MM.1S (cell line): ENCODE measurements around the gene ADD1.

ENCODE experiments used
- DNase-seq: peaks from one replicate; pipeline ENCODE4 v3.0.0-alpha.2; 2015
- H2AFZ ChIP-seq: fragments of 300-600 bp; sonication (generic); 2 replicates; pipeline ENCODE4 v1.6.0; 2016; ENCODE audit warnings: antibody characterized with exemption, low read length
- H3F3A ChIP-seq: fragments of 300-600 bp; sonication (generic); 2 replicates; pipeline ENCODE4 v1.6.1; 2016; ENCODE audit warnings: mild to moderate bottlenecking, antibody characterized with exemption, low read length, moderate library complexity, mixed read lengths; ENCODE audit not compliant: insufficient read depth
- H3K27ac ChIP-seq: fragments of 300-600 bp; sonication (generic); 2 replicates; pipeline ENCODE4 v1.5.1; 2016; ENCODE audit warnings: mild to moderate bottlenecking, low read length
- H3K27me3 ChIP-seq: fragments of 300-600 bp; sonication (generic); replicated peaks from 2 replicates; pipeline ENCODE4 v1.6.0; 2016; ENCODE audit warnings: low read length; ENCODE audit not compliant: insufficient read depth
- H3K36me3 ChIP-seq: fragments of 300-600 bp; sonication (generic); replicated peaks from 2 replicates; pipeline ENCODE4 v1.6.1; 2016; ENCODE audit warnings: mild to moderate bottlenecking, low read length, mixed read lengths; ENCODE audit not compliant: insufficient read depth
- H3K4me1 ChIP-seq: fragments of 300-600 bp; sonication (generic); 2 replicates; pipeline ENCODE4 v1.6.1; 2016; ENCODE audit warnings: low read length, mixed read lengths
- H3K4me2 ChIP-seq: fragments of 300-600 bp; sonication (generic); 2 replicates; pipeline ENCODE4 v1.6.0; 2016; ENCODE audit warnings: low read depth, low read length
- H3K4me3 ChIP-seq: fragments of 300-600 bp; sonication (generic); 2 replicates; pipeline ENCODE4 v1.5.1; 2016; ENCODE audit warnings: low read length, mixed read lengths
- H3K79me2 ChIP-seq: fragments of 300-600 bp; sonication (generic); 2 replicates; pipeline ENCODE4 v1.6.1; 2016; ENCODE audit warnings: mixed run types, low read length, mixed read lengths
- H3K9ac ChIP-seq: fragments of 300-600 bp; sonication (generic); 2 replicates; pipeline ENCODE4 v1.6.1; 2016; ENCODE audit warnings: low read length, mixed read lengths
- H3K9me2 ChIP-seq: fragments of 300-600 bp; sonication (generic); replicated peaks from 2 replicates; pipeline ENCODE4 v1.6.1; 2016; ENCODE audit warnings: mild to moderate bottlenecking, low read length, mixed read lengths; ENCODE audit not compliant: insufficient read depth
- H3K9me3 ChIP-seq: fragments of 300-600 bp; sonication (generic); replicated peaks from 2 replicates; pipeline ENCODE4 v1.6.1; 2016; ENCODE audit warnings: mild to moderate bottlenecking, low read length, mixed read lengths; ENCODE audit not compliant: insufficient read depth
- H4K20me1 ChIP-seq: fragments of 300-600 bp; sonication (generic); 2 replicates; pipeline ENCODE4 v1.6.1; 2016; ENCODE audit warnings: mild to moderate bottlenecking, low read length, moderate library complexity, mixed read lengths; ENCODE audit not compliant: insufficient read depth
- EZH2 ChIP-seq: fragments of 300-600 bp; sonication (generic); optimal IDR thresholded peaks from 2 replicates; pipeline ENCODE3; 2017; ENCODE audit warnings: low read depth, mild to moderate bottlenecking, antibody characterized with exemption, low read length, mixed read lengths
- EZH2phosphoT487 ChIP-seq: fragments of 300-600 bp; sonication (generic); IDR thresholded peaks from 2 replicates; pipeline ENCODE4 v1.6.1; 2018; ENCODE audit warnings: antibody characterized with exemption, low read length
- TF ChIP-seq, protein P1 (sequence below): fragments of 300-600 bp; sonication (generic); IDR thresholded peaks from 2 replicates; pipeline ENCODE4 v1.5.1; 2016; ENCODE audit warnings: antibody characterized with exemption, low read length, mixed read lengths

Gene ADD1

DNA sequence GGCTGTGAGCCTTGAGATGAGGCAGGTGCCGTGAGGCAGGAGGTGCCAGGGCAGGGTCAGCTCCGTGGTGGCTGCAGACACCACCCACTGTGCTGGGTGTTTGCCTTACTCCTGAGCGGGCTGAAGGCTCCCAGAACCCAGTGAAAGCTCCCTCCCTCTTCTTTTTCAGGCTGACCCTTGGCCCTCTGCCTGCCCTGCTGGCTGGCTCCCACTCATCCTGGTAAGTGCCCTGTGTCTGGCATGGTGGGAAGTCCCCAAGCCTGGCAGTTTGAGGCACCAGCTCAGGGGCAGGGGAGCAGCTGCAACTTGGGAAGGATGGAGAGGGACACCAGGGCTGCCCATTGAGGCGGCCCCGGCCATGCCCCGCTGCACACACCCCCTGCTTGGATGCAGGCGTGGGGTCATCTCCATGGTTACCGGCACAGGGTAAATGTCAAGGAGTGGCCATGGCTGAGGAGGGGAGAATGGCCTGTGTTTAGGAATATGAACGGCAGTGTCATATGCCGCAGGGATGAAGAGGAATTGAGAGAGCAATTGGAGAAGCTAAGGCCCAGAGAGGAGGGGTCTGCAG is 33.9 kb upstream of the ADD1 start:
- no peaks in the 10 kb centered on the region for H3K36me3 ChIP-seq
- no peak overlapping the region for H2AFZ ChIP-seq
- no peaks in the 10 kb centered on the region for H4K20me1 ChIP-seq
- H3F3A ChIP-seq: 0 out of 2 replicates have a peak, but pooled peaks cover 7% of the 10 kb centered on the region
- no peak for DNase-seq
- TF ChIP-seq EZH2phosphoT487: no peak
- no peaks in the 10 kb centered on the region for H3K27me3 ChIP-seq
- H3K27ac ChIP-seq: no peak overlapping the region
- peaks cover 12% of the 10 kb centered on the region for H3K4me1 ChIP-seq
- no peaks in the 10 kb centered on the region for H3K9me2 ChIP-seq
- no peak overlapping the region for H3K4me2 ChIP-seq
- peaks cover 33% of the 10 kb centered on the region for H3K79me2 ChIP-seq
- H3K4me3 ChIP-seq: no peak overlapping the region
- no peaks in the 10 kb centered on the region for H3K9me3 ChIP-seq
- H3K9ac ChIP-seq: no peak overlapping the region

- Histone ChIP-seq H3K79me2 (peaks cover 40% of the 10 kb centered on the region), H3K27ac (no peak overlapping the region), H3K36me3 (no peaks in the 10 kb centered on the region), H3K27me3 (no peaks in the 10 kb centered on the region), H3K9me3 (no peaks in the 10 kb centered on the region), H3K4me2 (no peak overlapping the region), H3K4me1 (peaks cover 12% of the 10 kb centered on the region), H3K9me2 (no peaks in the 10 kb centered on the region), H2AFZ (no peak overlapping the region), H4K20me1 (no peaks in the 10 kb centered on the region), H3F3A (0 out of 2 replicates have a peak, but pooled peaks cover 7% of the 10 kb centered on the region), H3K9ac (no peak overlapping the region), H3K4me3 (no peak overlapping the region)
- no peak for DNase-seq
- TF ChIP-seq, protein P1, sequence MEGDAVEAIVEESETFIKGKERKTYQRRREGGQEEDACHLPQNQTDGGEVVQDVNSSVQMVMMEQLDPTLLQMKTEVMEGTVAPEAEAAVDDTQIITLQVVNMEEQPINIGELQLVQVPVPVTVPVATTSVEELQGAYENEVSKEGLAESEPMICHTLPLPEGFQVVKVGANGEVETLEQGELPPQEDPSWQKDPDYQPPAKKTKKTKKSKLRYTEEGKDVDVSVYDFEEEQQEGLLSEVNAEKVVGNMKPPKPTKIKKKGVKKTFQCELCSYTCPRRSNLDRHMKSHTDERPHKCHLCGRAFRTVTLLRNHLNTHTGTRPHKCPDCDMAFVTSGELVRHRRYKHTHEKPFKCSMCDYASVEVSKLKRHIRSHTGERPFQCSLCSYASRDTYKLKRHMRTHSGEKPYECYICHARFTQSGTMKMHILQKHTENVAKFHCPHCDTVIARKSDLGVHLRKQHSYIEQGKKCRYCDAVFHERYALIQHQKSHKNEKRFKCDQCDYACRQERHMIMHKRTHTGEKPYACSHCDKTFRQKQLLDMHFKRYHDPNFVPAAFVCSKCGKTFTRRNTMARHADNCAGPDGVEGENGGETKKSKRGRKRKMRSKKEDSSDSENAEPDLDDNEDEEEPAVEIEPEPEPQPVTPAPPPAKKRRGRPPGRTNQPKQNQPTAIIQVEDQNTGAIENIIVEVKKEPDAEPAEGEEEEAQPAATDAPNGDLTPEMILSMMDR: no peak
- TF ChIP-seq EZH2 (no peak), EZH2phosphoT487 (no peak)
Observed at GRCh38 chr4:2810388-2810787, 33.3 kb upstream of the ADD1 start.

GRCh38 chr4:2811830-2812611 is 31.6 kb upstream of the ADD1 start:
- peaks cover 48% of the 10 kb centered on the region for H3K79me2 ChIP-seq
- TF ChIP-seq, protein P1: no peak
- TF ChIP-seq EZH2phosphoT487 (no peak), EZH2 (no peak)

More at GRCh38 chr4:2811830-2812611, 31.6 kb upstream of the ADD1 start:
- Histone ChIP-seq H3K4me3 (peak overlapping the region; percentile 94), H2AFZ (peak overlapping the region; percentile 73), H3K9me3 (no peaks in the 10 kb centered on the region), H3K27ac (peak overlapping the region; percentile 49), H3K9me2 (no peaks in the 10 kb centered on the region), H3K9ac (peak overlapping the region; percentile 90), H3F3A (0 out of 2 replicates have a peak, but pooled peaks cover 7% of the 10 kb centered on the region), H4K20me1 (no peaks in the 10 kb centered on the region), H3K4me2 (peak overlapping the region; percentile 71), H3K4me1 (peaks cover 12% of the 10 kb centered on the region), H3K27me3 (no peaks in the 10 kb centered on the region), H3K36me3 (no peaks in the 10 kb centered on the region)
- DNase-seq: peak; percentile 76
